Parathyroid adenoma (tissue), 2 donors: ENCODE results near the gene ZNF609.

Experiments used
- H2AFZ ChIP-seq: fragments of 300-600 bp; sonication (generic); one replicate; pipeline ENCODE4 v1.7.0; 2017; ENCODE audit warnings: antibody characterized with exemption, mild to moderate bottlenecking
- H3K27ac ChIP-seq: fragments of 300-600 bp; sonication (generic); one replicate; pipeline ENCODE4 v1.7.0; 2017
- H3K27me3 ChIP-seq: fragments of 300-600 bp; sonication (generic); one replicate; pipeline ENCODE4 v1.7.0; 2017; ENCODE audit warnings: low read length; ENCODE audit not compliant: control insufficient read depth, insufficient read depth
- H3K36me3 ChIP-seq: fragments of 300-600 bp; sonication (generic); one replicate; pipeline ENCODE4 v1.7.0; 2017; ENCODE audit warnings: low read length; ENCODE audit not compliant: control insufficient read depth, insufficient read depth
- H3K4me1 ChIP-seq: fragments of 300-600 bp; sonication (generic); one replicate; pipeline ENCODE4 v1.7.0; 2017; ENCODE audit warnings: control low read depth
- H3K4me2 ChIP-seq: fragments of 300-600 bp; sonication (generic); one replicate; pipeline ENCODE4 v1.7.0; 2017; ENCODE audit warnings: low read length
- H3K4me3 ChIP-seq: fragments of 300-600 bp; sonication (generic); one replicate; pipeline ENCODE4 v1.7.0; 2017; ENCODE audit warnings: low read depth, low read length
- H3K79me2 ChIP-seq: fragments of 300-600 bp; sonication (generic); one replicate; pipeline ENCODE4 v1.7.0; 2017; ENCODE audit warnings: control low read depth
- H3K9ac ChIP-seq: fragments of 300-600 bp; sonication (generic); one replicate; pipeline ENCODE4 v1.7.0; 2017; ENCODE audit warnings: mild to moderate bottlenecking
- H3K9me3 ChIP-seq: fragments of 300-600 bp; sonication (generic); one replicate; pipeline ENCODE4 v1.7.0; 2017; ENCODE audit warnings: low read length; ENCODE audit not compliant: control insufficient read depth
- TF ChIP-seq, protein P1 (sequence below): fragments of 300-600 bp; sonication (generic); IDR thresholded peaks from one replicate; pipeline ENCODE4 v1.7.0; 2017; ENCODE audit warnings: antibody characterized with exemption, mild to moderate bottlenecking
- donor health status: primary hyperparathyroidism.

The ZNF609 gene

DNA sequence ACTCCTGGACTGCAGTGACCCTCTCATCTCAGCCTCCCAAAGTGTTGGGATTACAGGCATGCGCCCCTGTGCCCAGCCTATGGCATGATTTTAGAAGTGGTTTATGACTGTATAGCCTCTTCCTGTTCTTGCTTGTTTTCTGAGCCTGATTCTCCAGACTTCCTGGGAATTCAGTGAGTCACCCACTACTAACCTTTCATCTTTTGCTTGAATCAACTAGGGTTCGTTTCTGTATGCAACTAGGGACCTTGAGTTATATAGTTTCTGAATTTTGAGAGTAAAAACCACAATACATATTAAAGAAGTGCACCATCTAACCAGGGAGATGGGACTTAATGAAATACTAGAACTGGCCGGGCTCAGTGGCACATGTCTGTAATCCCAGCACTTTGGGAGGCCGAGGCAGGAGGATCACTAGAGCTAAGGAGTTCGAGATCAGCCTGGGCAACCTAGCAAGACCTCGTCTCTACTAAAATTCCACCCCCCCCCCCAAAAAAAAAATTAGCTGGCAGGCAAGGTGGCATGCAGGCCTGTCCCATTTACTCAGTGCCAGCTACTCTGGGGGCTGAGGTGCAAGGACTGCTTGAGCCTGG lies 76.0 kb downstream of the ZNF609 start:
- Histone ChIP-seq H3K79me2 (peaks cover 6% of the 10 kb centered on the region), H3K4me2 (no peak overlapping the region), H3K9ac (no peak overlapping the region), H3K27me3 (no peaks in the 10 kb centered on the region), H3K4me1 (no peaks in the 10 kb centered on the region), H3K4me3 (no peak overlapping the region), H3K36me3 (no peaks in the 10 kb centered on the region), H2AFZ (no peak overlapping the region), H3K9me3 (no peaks in the 10 kb centered on the region), H3K27ac (no peak overlapping the region)
- TF ChIP-seq, protein P1, sequence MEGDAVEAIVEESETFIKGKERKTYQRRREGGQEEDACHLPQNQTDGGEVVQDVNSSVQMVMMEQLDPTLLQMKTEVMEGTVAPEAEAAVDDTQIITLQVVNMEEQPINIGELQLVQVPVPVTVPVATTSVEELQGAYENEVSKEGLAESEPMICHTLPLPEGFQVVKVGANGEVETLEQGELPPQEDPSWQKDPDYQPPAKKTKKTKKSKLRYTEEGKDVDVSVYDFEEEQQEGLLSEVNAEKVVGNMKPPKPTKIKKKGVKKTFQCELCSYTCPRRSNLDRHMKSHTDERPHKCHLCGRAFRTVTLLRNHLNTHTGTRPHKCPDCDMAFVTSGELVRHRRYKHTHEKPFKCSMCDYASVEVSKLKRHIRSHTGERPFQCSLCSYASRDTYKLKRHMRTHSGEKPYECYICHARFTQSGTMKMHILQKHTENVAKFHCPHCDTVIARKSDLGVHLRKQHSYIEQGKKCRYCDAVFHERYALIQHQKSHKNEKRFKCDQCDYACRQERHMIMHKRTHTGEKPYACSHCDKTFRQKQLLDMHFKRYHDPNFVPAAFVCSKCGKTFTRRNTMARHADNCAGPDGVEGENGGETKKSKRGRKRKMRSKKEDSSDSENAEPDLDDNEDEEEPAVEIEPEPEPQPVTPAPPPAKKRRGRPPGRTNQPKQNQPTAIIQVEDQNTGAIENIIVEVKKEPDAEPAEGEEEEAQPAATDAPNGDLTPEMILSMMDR, result no peak

DNA sequence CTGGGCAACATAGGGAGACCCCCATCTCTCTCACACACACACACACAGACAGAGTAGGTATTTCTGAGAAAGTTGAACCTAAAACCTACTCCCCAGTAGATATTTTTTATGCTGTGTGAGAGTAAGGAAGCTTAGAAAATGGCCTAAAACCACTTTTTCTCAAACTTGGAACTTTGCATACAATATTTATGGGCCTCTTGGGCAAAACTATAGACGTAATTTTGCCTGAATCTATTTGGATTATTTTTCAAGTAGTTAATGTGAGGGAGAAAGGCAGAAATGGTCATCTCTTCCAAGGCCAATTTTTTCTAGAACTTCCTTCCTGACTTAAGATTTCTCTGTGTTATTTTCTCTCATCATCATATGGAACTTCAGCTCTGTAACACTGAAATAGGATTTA lies 81.7 kb downstream of the ZNF609 start:
- no peaks in the 10 kb centered on the region for H3K4me1 ChIP-seq
- H3K36me3 ChIP-seq, result no peaks in the 10 kb centered on the region
- no peaks in the 10 kb centered on the region for H3K27me3 ChIP-seq
- H3K4me3 ChIP-seq, result no peak overlapping the region
- TF ChIP-seq, protein P1, result no peak
- no peaks in the 10 kb centered on the region for H3K9me3 ChIP-seq
- no peak overlapping the region for H3K4me2 ChIP-seq
- no peaks in the 10 kb centered on the region for H3K79me2 ChIP-seq
- no peak overlapping the region for H2AFZ ChIP-seq
- H3K27ac ChIP-seq, result no peak overlapping the region
- H3K9ac ChIP-seq, result no peak overlapping the region

DNA sequence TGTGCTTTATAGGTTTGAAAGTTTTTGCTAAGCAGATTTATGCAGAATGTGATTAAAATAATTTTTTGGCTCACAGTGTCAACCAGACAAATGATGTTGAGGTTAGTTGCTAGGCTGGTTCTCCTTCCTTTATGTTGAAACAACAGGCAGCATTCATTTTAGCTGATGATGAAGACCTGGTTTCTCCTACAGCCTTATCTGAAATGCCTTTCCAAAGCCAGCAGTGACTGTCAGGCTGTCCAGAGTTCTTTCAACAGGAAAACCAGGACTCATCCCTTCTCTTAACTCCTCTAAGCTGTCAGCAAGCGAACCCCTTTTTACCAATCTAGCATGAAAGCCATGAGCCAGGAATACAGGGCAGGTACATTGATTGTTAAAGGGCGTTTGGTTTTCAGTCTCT lies 84.1 kb downstream of the ZNF609 start:
- no peaks in the 10 kb centered on the region for H3K9me3 ChIP-seq
- H3K79me2 ChIP-seq, result no peaks in the 10 kb centered on the region
- no peak overlapping the region for H3K9ac ChIP-seq
- no peak overlapping the region for H2AFZ ChIP-seq
- no peak overlapping the region for H3K4me2 ChIP-seq
- TF ChIP-seq, protein P1, result no peak
- no peak overlapping the region for H3K4me3 ChIP-seq
- H3K27me3 ChIP-seq, result no peaks in the 10 kb centered on the region
- no peak overlapping the region for H3K27ac ChIP-seq
- H3K4me1 ChIP-seq, result no peaks in the 10 kb centered on the region
- H3K36me3 ChIP-seq, result no peaks in the 10 kb centered on the region

DNA sequence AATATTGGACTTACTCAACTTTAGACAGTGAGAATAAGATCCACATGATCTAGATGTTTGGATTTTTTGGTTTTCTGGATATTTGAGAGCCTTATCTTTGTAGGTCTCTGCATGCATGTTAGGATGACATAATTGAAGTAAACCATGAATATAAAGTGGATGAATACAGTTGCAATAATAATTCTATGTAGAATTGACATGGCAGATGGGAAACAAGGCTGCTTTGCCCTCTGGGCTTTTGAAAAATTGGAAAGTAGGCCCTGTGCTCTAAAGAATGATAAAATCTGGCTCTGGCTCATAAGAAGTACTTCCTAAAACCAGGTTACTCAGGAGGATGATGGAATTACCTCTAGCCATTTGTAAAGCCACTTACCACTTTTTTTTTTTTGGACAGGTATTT lies 86.9 kb downstream of the ZNF609 start:
- no peak overlapping the region for H2AFZ ChIP-seq
- TF ChIP-seq, protein P1, result no peak
- H3K4me3 ChIP-seq, result no peak overlapping the region
- H3K4me2 ChIP-seq, result no peak overlapping the region
- peak overlapping the region; percentile 72 for H3K27ac ChIP-seq
- H3K36me3 ChIP-seq, result no peaks in the 10 kb centered on the region
- no peaks in the 10 kb centered on the region for H3K4me1 ChIP-seq
- no peaks in the 10 kb centered on the region for H3K9me3 ChIP-seq
- peaks cover 5% of the 10 kb centered on the region for H3K79me2 ChIP-seq
- H3K9ac ChIP-seq, result no peak overlapping the region
- H3K27me3 ChIP-seq, result no peaks in the 10 kb centered on the region

DNA sequence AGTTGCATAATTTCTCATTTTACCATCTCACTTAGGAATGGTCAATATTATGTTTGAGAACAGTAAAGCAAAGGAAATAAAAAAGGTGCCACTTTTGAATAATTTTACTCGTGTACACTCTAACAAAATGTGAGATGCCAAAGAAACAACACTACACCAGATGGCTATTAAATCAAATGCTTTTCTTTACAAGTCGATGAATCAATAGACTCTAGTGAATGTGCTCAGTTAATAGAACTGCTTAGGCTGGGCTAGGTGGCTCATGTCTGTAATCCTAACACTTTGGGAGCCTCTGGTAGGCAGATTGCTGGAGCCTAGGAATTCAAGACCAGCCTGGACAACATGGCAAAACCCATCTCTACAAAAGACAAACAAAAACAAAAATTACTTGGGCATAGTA lies 87.9 kb downstream of the ZNF609 start:
- Histone ChIP-seq H3K4me1 (peaks cover 3% of the 10 kb centered on the region), H2AFZ (no peak overlapping the region)

More for the DNA sequence above, 87.9 kb downstream of the ZNF609 start:
- H3K4me3 ChIP-seq, result no peak overlapping the region
- H3K9me3 ChIP-seq, result no peaks in the 10 kb centered on the region
- no peak overlapping the region for H3K9ac ChIP-seq
- TF ChIP-seq, protein P1, result no peak
- no peaks in the 10 kb centered on the region for H3K27me3 ChIP-seq
- no peak overlapping the region for H3K4me2 ChIP-seq
- H3K36me3 ChIP-seq, result no peaks in the 10 kb centered on the region
- H3K27ac ChIP-seq, result peak overlapping the region; percentile 11
- H3K79me2 ChIP-seq, result peaks cover 5% of the 10 kb centered on the region
